Heart right ventricle (tissue), 16 donors: ENCODE results near the gene CERS1. TPM values are rescaled to one million over a fixed set of nuclear protein-coding genes. Genes with fewer than 3 reads are reported as not detected.

ENCODE experiments used
- ATAC-seq, 8 donors: fragments of 200-7000 bp; cut with Tn5 transposase; one replicate each; pipeline ENCODE4 v1.9.1; 2020; ENCODE audit warnings: mild to moderate bottlenecking in 8 of 8, moderate library complexity in 8 of 8, moderate number of reproducible peaks in 1 of 8
- DNase-seq, 2 donors: peaks; one replicate each; pipeline ENCODE4 v3.0.0-alpha.2; 2020
- H3K27ac ChIP-seq, 10 donors: fragments of 200-600 bp; sonication (generic) in 2 of 10; one replicate each; pipeline versions ENCODE4 v1.5.0 to v1.8.0; 2020 to 2022; ENCODE audit warnings: mild to moderate bottlenecking in 3 of 10
- H3K27me3 ChIP-seq, 7 donors: fragments of 200-600 bp; one replicate each; pipeline ENCODE4 v1.8.0; 2021 to 2022; ENCODE audit warnings: mild to moderate bottlenecking in 2 of 7
- H3K36me3 ChIP-seq, 9 donors: fragments of 200-600 bp; sonication (generic) in 1 of 9; one replicate each; pipeline versions ENCODE4 v1.5.0 to v1.8.0; 2020 to 2022; ENCODE audit warnings: mild to moderate bottlenecking in 2 of 9
- H3K4me1 ChIP-seq, 9 donors: fragments of 200-600 bp; sonication (generic) in 1 of 9; one replicate each; pipeline versions ENCODE4 v1.5.0 to v1.8.0; 2020 to 2022; ENCODE audit warnings: mild to moderate bottlenecking in 4 of 9
- H3K4me3 ChIP-seq, 10 donors: fragments of 200-600 bp; sonication (generic) in 2 of 10; one replicate each; pipeline versions ENCODE4 v1.5.0 to v1.8.0; 2020 to 2022; ENCODE audit warnings: mild to moderate bottlenecking in 7 of 10, moderate library complexity in 2 of 10
- H3K9me3 ChIP-seq, 11 donors: fragments of 200-600 bp in 10 of 11; sonication (generic) in 2 of 11; one replicate each; pipeline versions ENCODE4 v1.5.0 to v1.8.0; 2013 to 2022; ENCODE audit warnings: mild to moderate bottlenecking in 2 of 11, control low read depth in 1 of 11, moderate library complexity in 1 of 11
- WGBS, 2 donors: extraction: QIAGEN DNeasy Blood & Tissue Kit; methylation state at CpG; one replicate each; pipeline ENCODE4 v1.1.7; 2013; ENCODE audit warnings: inconsistent platforms in 1 of 2; 5-methylcytosine and 5-hydroxymethylcytosine counted together
- intact Hi-C, 10 donors: fragments of 100-400 bp; cut with DNase I; formaldehyde crosslinking; loops; one replicate each; pipeline versions ENCODE4 v1.11.1 to v1.14.2; 2022
- long read RNA-seq, 3 donors: library from polyadenylated mRNA; unstranded; transcript quantifications; one replicate each; pipeline ENCODE4 v2.0.0, GENCODE V29; 2020 to 2021
- polyA plus RNA-seq, 2 donors: library from polyadenylated mRNA; stranded (reverse); fragments of 200-250 nt; gene quantifications; one replicate each; pipeline ENCODE4 v1.2.3, GENCODE V29; 2013
- total RNA-seq, 10 donors: library from RNA; stranded (reverse); fragmentation: NEBNext Ultra II Directional in 3 of 10; extraction: Animal tissue kit (Norgen Biotek cat#: 25700) in 3 of 10; gene quantifications; one replicate each; pipeline versions ENCODE4 v1.2.1 to v1.2.4, GENCODE V29; 2021 to 2023
- TF ChIP-seq, protein P1 (sequence below), 9 donors: fragments of 200-600 bp; sonication (generic) in 2 of 9; IDR thresholded peaks; one replicate each; pipeline versions ENCODE4 v1.5.0 to v1.8.0; 2021 to 2022; ENCODE audit warnings: antibody characterized with exemption in 9 of 9, mild to moderate bottlenecking in 5 of 9, moderate library complexity in 1 of 9
- donor health status: Arrhythmogenic right ventricular cardiomyopathy.
- donor health status: ischemic (EF 13 %, LVEDD 7.1; RV severe dilation, severe dysfunction).
- donor health status: healthy with polysubstance abuse.
- donor health status: DM: no; HTN: yes; CAD: no.
- donor health status: DM: no; HTN: no; CAD: no.
- donor health status: ischemic (EF 25% LVEDD 6.9; RV normal size, moderate dysfunction).
- donor health status: ischemic (EF 25% LVEDD 5.7; RV mildly dilated, moderate dysfunction).
- donor health status: healthy.
- donor health status: DM: yes; HTN: yes; CAD: no.
- donor health status: Ischemic cardiomyopathy.
- donor health status: ischemic (EF 35%, LVEDD 5.7; RV mildly dilated, moderate dysfunction).
- donor health status: nonischemic (EF 11% LVEDD 7.7; RV severe dilation, severe dysfunction).
- donor health status: DM: yes; HTN: yes; CAD: no.
- donor health status: PGD.
- donor health status: ischemic (EF 29% LVEDD 5.4; RV normal size, mild dysfunction).
- donor health status: nonischemic (EF 23%, LVEDD 6.1; RV moderate dilation, normal function).

CERS1 gene, protein sequence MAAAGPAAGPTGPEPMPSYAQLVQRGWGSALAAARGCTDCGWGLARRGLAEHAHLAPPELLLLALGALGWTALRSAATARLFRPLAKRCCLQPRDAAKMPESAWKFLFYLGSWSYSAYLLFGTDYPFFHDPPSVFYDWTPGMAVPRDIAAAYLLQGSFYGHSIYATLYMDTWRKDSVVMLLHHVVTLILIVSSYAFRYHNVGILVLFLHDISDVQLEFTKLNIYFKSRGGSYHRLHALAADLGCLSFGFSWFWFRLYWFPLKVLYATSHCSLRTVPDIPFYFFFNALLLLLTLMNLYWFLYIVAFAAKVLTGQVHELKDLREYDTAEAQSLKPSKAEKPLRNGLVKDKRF
- total RNA-seq (1 to 10 TPM in 6 of 10 donors, under 1 TPM in 4; 0.42 to 3.3 (median 1.3) TPM), polyA plus RNA-seq (under 1 TPM; 0.37 to 0.49 TPM)
- long read RNA-seq, donor 1: 0 reads
- long read RNA-seq, donor 2, partial matches to known transcripts: 1 of 2 reads
- long read RNA-seq, donor 2, other reads (novel, unspliced or antisense): 1 of 2 reads
- long read RNA-seq, donor 3: 0 reads

DNA sequence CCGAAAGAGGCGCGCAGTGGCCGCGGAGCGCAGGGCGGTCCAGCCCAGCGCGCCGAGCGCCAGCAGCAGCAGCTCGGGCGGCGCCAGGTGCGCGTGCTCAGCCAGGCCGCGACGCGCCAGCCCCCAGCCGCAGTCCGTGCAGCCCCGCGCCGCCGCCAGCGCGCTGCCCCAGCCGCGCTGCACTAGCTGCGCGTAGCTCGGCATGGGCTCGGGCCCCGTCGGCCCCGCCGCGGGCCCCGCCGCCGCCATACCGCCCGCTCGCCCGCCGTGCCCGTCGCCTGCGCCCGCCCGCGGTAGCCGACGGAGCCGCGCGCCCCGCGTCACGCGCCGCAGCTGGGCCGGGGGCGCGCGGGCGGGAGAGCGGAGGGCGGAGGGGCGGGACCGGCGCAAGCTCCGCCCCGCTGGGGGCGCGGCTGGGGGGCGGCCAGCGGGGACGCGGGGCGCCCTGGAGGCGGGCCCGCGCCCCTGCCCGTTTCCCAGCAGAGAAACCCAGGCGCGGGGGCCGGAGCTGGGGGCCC lies at the start of gene CERS1:
Gene CERS1, minus strand, starts transcription at position 335 of the 518 bp plus-strand sequence. Its CDS starts 86 bp downstream, at position 249.
- 0 to 1% methylated on average over 42 to 89 of the region's 89 CpGs for WGBS, 2 donors
- Histone ChIP-seq H3K4me1 (peaks cover 3 to 37% (median 16%) of the 10 kb centered on the region in 9 donors), H3K27ac (peak within 1 kb of the TSS in 1 of 10 donors; percentile 9), H3K9me3 (no peaks in the 10 kb centered on the region), H3K27me3 (peaks cover 0 to 37% (median 17%) of the 10 kb centered on the region in 7 donors), H3K4me3 (peak within 1 kb of the TSS; percentile 28 to 63 (median 51)), H3K36me3 (peaks cover 0 to 25% (median 9%) of the 10 kb centered on the region in 9 donors)
- DNase-seq (no peak), ATAC-seq (no peak)
- intact Hi-C loops: loop anchor here in 1 of 10 donors (10.0 kb wide), 1 partner anchor 89 kb away; no protein-coding TSS in a partner anchor
- TF ChIP-seq, protein P1, sequence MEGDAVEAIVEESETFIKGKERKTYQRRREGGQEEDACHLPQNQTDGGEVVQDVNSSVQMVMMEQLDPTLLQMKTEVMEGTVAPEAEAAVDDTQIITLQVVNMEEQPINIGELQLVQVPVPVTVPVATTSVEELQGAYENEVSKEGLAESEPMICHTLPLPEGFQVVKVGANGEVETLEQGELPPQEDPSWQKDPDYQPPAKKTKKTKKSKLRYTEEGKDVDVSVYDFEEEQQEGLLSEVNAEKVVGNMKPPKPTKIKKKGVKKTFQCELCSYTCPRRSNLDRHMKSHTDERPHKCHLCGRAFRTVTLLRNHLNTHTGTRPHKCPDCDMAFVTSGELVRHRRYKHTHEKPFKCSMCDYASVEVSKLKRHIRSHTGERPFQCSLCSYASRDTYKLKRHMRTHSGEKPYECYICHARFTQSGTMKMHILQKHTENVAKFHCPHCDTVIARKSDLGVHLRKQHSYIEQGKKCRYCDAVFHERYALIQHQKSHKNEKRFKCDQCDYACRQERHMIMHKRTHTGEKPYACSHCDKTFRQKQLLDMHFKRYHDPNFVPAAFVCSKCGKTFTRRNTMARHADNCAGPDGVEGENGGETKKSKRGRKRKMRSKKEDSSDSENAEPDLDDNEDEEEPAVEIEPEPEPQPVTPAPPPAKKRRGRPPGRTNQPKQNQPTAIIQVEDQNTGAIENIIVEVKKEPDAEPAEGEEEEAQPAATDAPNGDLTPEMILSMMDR (IDR thresholded peaks at IDR 0.05): no peak

DNA sequence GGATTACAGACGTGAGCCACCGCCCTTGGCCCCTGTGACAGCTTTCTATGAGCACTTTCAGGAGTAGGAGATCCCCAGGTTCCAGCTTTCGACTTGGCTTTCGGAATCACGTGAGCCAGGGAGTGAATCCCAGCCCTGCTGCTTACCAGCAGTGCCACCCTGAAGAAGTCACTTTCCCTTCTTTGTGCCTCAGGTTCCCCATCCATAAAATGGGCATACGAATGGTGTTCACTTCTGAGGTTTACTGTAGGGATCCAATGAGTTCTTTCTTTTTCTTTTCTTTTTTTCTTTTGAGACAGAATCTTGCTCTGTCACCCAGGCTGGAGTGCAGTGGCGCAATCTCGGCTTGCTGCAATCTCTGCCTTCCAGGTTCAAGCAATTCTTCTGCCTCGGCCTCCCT lies 49.3 kb upstream of the CERS1 start:
- Histone ChIP-seq H3K36me3 (no peaks in the 10 kb centered on the region), H3K4me3 (no peak overlapping the region), H3K4me1 (peaks cover 0 to 8% (median 3%) of the 10 kb centered on the region in 9 donors), H3K27ac (no peak overlapping the region), H3K9me3 (no peaks in the 10 kb centered on the region), H3K27me3 (no peaks in the 10 kb centered on the region)
- ATAC-seq: no peak
- intact Hi-C loops: loop anchor here in 1 of 10 donors (5.0 kb wide), 1 partner anchor 37 kb away; no protein-coding TSS in a partner anchor
- DNase-seq: no peak
- WGBS, 2 donors: 89 to 91% methylated on average over 9 of the region's 9 CpGs
- TF ChIP-seq, protein P1 (IDR thresholded peaks at IDR 0.05): no peak

DNA sequence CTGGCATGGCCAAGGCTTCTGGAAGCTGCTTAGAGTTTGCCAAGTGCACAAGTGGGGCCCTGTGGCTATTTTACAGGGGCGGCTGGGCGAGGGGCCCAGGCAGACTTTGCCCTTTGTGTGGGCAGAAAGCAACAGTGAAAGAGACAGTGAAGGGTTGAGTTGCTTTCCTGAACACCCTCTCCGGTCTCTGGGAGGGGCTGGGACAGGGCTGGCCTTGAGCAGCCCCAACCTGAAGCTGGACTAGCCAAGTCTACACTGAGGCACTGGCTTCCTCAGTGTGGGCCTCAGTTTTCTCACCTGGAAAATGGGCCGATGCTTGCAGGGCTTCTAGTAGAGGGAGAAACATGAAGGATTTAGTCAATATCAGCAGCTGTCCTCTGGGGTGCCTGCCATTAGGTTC lies 47.5 kb upstream of the CERS1 start:
- ATAC-seq: no peak
- Histone ChIP-seq H3K36me3 (peaks cover 0 to 5% (median 0%) of the 10 kb centered on the region in 9 donors), H3K4me3 (no peak overlapping the region), H3K9me3 (no peaks in the 10 kb centered on the region), H3K27ac (no peak overlapping the region), H3K27me3 (no peaks in the 10 kb centered on the region), H3K4me1 (peaks cover 7 to 20% (median 12%) of the 10 kb centered on the region in 9 donors)
- DNase-seq: no peak
- TF ChIP-seq, protein P1 (IDR thresholded peaks at IDR 0.05): no peak
- 85 to 89% methylated on average over 4 of the region's 4 CpGs for WGBS, 2 donors
- intact Hi-C loops: loop anchor here in 2 of 10 donors (5.0 kb wide), 1 partner anchor 44 kb away; no protein-coding TSS in a partner anchor

DNA sequence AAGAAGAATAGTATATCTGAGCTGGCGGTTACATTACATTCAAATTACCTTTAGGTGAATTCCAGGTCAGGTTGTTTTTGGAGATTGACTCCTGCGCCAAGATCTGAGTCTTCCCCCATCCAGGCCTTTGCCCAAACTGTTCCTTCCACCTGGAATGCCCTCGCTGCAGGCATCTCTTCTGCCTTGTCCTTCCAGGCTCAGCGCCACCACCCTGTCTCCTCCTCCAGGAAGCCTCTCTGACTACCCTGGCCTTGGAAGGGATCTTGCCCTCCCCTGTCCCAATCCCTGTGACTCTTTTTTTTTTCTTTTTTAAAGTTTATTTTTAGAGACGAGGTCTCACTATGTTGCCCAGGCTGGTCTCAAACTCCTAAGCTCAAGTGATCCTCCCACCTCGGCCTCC lies 46.7 kb upstream of the CERS1 start:
- Histone ChIP-seq H3K9me3 (no peaks in the 10 kb centered on the region), H3K36me3 (peaks cover 0 to 13% (median 0%) of the 10 kb centered on the region in 9 donors), H3K4me3 (no peak overlapping the region), H3K4me1 (peaks cover 7 to 20% (median 12%) of the 10 kb centered on the region in 9 donors), H3K27ac (no peak overlapping the region), H3K27me3 (no peaks in the 10 kb centered on the region)
- ATAC-seq (no peak), DNase-seq (no peak)
- WGBS, 2 donors: 90 to 92% methylated on average over 6 of the region's 6 CpGs
- intact Hi-C loops: loop anchor here in 2 of 10 donors (5.0 kb wide), 1 partner anchor 45 kb away; no protein-coding TSS in a partner anchor
- TF ChIP-seq, protein P1 (IDR thresholded peaks at IDR 0.05): no peak
